GM23248 (cell line): Measurements from ENCODE around the gene MIP. TPM values are rescaled to one million over a fixed set of nuclear protein-coding genes. Genes with fewer than 3 reads are reported as not detected.
"Not testable (repeated sequence)": the region's sequence is repeated elsewhere in the genome, so short reads cannot be mapped to it uniquely, and the experiment has no call there.

Experiments
- DNase-seq: peaks from one replicate; pipeline ENCODE4 v3.0.0-alpha.2; 2015
- H2AFZ ChIP-seq: fragments of 200-600 bp; sonication (generic); 2 replicates; pipeline ENCODE4 v1.6.1; 2016; ENCODE audit warnings: antibody characterized with exemption
- H3F3A ChIP-seq: fragments of 200-600 bp; sonication (generic); 2 replicates; pipeline ENCODE4 v1.6.1; 2016; ENCODE audit warnings: mild to moderate bottlenecking, antibody characterized with exemption, mixed run types; ENCODE audit not compliant: insufficient read depth
- H3K27ac ChIP-seq: fragments of 200-600 bp; sonication (generic); 2 replicates; pipeline ENCODE4 v1.5.1; 2016; ENCODE audit warnings: mild to moderate bottlenecking
- H3K27me3 ChIP-seq: fragments of 200-600 bp; sonication (generic); replicated peaks from 2 replicates; pipeline ENCODE4 v1.6.1; 2016; ENCODE audit warnings: mild to moderate bottlenecking; ENCODE audit not compliant: insufficient read depth
- H3K36me3 ChIP-seq: fragments of 200-600 bp; sonication (generic); 2 replicates; pipeline ENCODE4 v1.6.1; 2016; ENCODE audit warnings: low read depth, mild to moderate bottlenecking
- H3K4me1 ChIP-seq: fragments of 200-600 bp; sonication (generic); 2 replicates; pipeline ENCODE4 v1.6.1; 2016; ENCODE audit warnings: mild to moderate bottlenecking; ENCODE audit not compliant: insufficient read depth
- H3K4me2 ChIP-seq: fragments of 200-600 bp; sonication (generic); one replicate; pipeline ENCODE4 v1.6.1; 2016; ENCODE audit warnings: mild to moderate bottlenecking; ENCODE audit not compliant: unreplicated experiment
- H3K4me3 ChIP-seq: fragments of 200-600 bp; sonication (generic); 2 replicates; pipeline ENCODE4 v1.5.1; 2016; ENCODE audit warnings: mild to moderate bottlenecking
- H3K79me2 ChIP-seq: fragments of 200-600 bp; sonication (generic); 2 replicates; pipeline ENCODE4 v1.6.1; 2016; ENCODE audit warnings: mild to moderate bottlenecking; ENCODE audit not compliant: insufficient read depth
- H3K9ac ChIP-seq: fragments of 200-600 bp; sonication (generic); 2 replicates; pipeline ENCODE4 v1.6.1; 2016; ENCODE audit warnings: mild to moderate bottlenecking
- H3K9me2 ChIP-seq: fragments of 200-600 bp; sonication (generic); 2 replicates; pipeline ENCODE4 v1.6.1; 2016; ENCODE audit warnings: mixed run types, mild to moderate bottlenecking, moderate library complexity; ENCODE audit not compliant: insufficient read depth
- H3K9me3 ChIP-seq: fragments of 200-600 bp; sonication (generic); one replicate; pipeline ENCODE4 v1.6.1; 2017; ENCODE audit warnings: low read depth
- H4K20me1 ChIP-seq: fragments of 200-600 bp; sonication (generic); 2 replicates; pipeline ENCODE4 v1.6.0; 2016; ENCODE audit not compliant: insufficient read depth
- EZH2 ChIP-seq: fragments of 200-600 bp; sonication (generic); IDR thresholded peaks from 2 replicates; pipeline ENCODE4 v1.6.1; 2018; ENCODE audit warnings: antibody characterized with exemption, mild to moderate bottlenecking; ENCODE audit not compliant: insufficient read depth, poor library complexity, severe bottlenecking
- EZH2phosphoT487 ChIP-seq: fragments of 200-600 bp; sonication (generic); IDR thresholded peaks from 2 replicates; pipeline ENCODE4 v1.6.1; 2018; ENCODE audit warnings: antibody characterized with exemption, moderate library complexity, mild to moderate bottlenecking, low read depth; ENCODE audit not compliant: insufficient read depth
- WGBS, 2 experiments: methylation state at CpG; one replicate each; pipeline ENCODE4 v1.1.6; 2015 to 2017; ENCODE audit warnings: low lambda C conversion rate in 2 of 2, low coverage in 1 of 2; ENCODE audit errors: missing lambda C conversion rate in 2 of 2; 5-methylcytosine and 5-hydroxymethylcytosine counted together
- in situ Hi-C: fragments of 300-500 bp; cut with MboI; formaldehyde crosslinking; loops from 2 replicates; pipeline ENCODE4 v1.15.0; 2020
- polyA plus RNA-seq: library from polyadenylated mRNA; unstranded; fragments of >200 nt; fragmentation: Nextera tagmentation; extraction: Ambion mirVana; gene quantifications from 2 replicates; pipeline ENCODE4 v1.2.1, GENCODE V29; 2016
- total RNA-seq: library from RNA; depleted of rRNA; stranded (reverse); fragments of >200 nt; shearing (Covaris generic); gene quantifications from 2 replicates; pipeline ENCODE4 v1.2.3, GENCODE V29; 2014

Gene MIP
- total and polyA plus RNA-seq, 2 experiments from 2014 or later: not detected

GRCh38 chr12:56493409-56494105, 39.1 kb upstream of the MIP start:
- H3K9ac ChIP-seq, H3K4me1 ChIP-seq, H3K79me2 ChIP-seq, H3K4me3 ChIP-seq, H3K9me2 ChIP-seq, H3K4me2 ChIP-seq, H3K27ac ChIP-seq, H3F3A ChIP-seq, in situ Hi-C loops, H4K20me1 ChIP-seq, H3K36me3 ChIP-seq, H3K9me3 ChIP-seq, DNase-seq, H2AFZ ChIP-seq: not testable (repeated sequence)
- peaks cover 21% of the 10 kb centered on the region for H3K27me3 ChIP-seq
- WGBS, 2 experiments: 85 to 90% methylated on average over 16 to 23 of the region's 31 CpGs

DNA sequence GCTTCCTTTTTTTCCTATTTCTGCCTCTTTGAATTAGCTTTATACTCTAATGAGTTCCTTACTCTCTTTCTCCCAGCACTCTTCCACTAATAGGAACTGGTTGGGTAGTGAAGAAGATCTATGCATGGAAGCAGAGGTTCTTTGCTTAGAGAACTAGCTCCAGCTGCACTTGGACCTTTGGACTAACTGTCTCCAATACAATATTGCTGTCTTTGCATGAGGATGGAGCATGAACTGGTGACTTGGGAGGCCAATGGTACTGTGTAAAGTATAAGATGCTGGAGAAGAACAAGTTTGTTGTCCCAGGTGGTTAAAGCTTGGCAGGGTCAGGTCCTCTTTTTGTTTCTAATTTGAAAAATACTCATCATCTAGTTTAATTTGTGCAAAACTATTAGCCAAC, 35.9 kb upstream of the MIP start:
- Histone ChIP-seq H3K4me1 (no peaks in the 10 kb centered on the region), H2AFZ (no peak overlapping the region), H3K9ac (no peak overlapping the region), H3K9me2 (no peaks in the 10 kb centered on the region), H3K4me2 (no peak overlapping the region), H3K27ac (no peak overlapping the region), H3K9me3 (no peaks in the 10 kb centered on the region), H3K4me3 (no peak overlapping the region), H3K79me2 (no peaks in the 10 kb centered on the region), H3K27me3 (peaks cover 21% of the 10 kb centered on the region), H3K36me3 (no peaks in the 10 kb centered on the region), H4K20me1 (no peaks in the 10 kb centered on the region), H3F3A (no peaks in the 10 kb centered on the region)
- no peak for DNase-seq
- TF ChIP-seq EZH2: no peak
- TF ChIP-seq EZH2phosphoT487: no peak
- in situ Hi-C loops: no loop called here

- TF ChIP-seq EZH2 (no peak), EZH2phosphoT487 (no peak)
- in situ Hi-C loops: no loop called here
- no peaks in the 10 kb centered on the region; the same call in 1 of the 2 replicates for H3F3A ChIP-seq
- H2AFZ ChIP-seq: peak within 1 kb of the TSS; percentile 79
- H3K79me2 ChIP-seq: no peaks in the 10 kb centered on the region
- H3K27ac ChIP-seq: no peak within 1 kb of the TSS
- H3K4me2 ChIP-seq: peak within 1 kb of the TSS; percentile 81
- no peaks in the 10 kb centered on the region for H3K36me3 ChIP-seq
- 23 to 28% methylated on average over 51 to 59 of the region's 59 CpGs for WGBS, 2 experiments
- peak; percentile 85 for DNase-seq
- no peaks in the 10 kb centered on the region for H4K20me1 ChIP-seq
- H3K9me2 ChIP-seq: no peaks in the 10 kb centered on the region
- peak within 1 kb of the TSS; percentile 69 for H3K4me3 ChIP-seq
- no peaks in the 10 kb centered on the region for H3K4me1 ChIP-seq
- H3K9ac ChIP-seq: 0 out of 2 replicates have a peak within 1 kb of the TSS, but pooled peaks have one; percentile 9
- peaks cover 21% of the 10 kb centered on the region for H3K27me3 ChIP-seq
- H3K9me3 ChIP-seq: no peaks in the 10 kb centered on the region
Observed at GRCh38 chr12:56488041-56488955, 33.8 kb upstream of the MIP start, which contains the start of gene GLS2. Gene GLS2 (minus strand): TSS chr12:56488161. CDS start chr12:56488118, 43 bp downstream.

DNA sequence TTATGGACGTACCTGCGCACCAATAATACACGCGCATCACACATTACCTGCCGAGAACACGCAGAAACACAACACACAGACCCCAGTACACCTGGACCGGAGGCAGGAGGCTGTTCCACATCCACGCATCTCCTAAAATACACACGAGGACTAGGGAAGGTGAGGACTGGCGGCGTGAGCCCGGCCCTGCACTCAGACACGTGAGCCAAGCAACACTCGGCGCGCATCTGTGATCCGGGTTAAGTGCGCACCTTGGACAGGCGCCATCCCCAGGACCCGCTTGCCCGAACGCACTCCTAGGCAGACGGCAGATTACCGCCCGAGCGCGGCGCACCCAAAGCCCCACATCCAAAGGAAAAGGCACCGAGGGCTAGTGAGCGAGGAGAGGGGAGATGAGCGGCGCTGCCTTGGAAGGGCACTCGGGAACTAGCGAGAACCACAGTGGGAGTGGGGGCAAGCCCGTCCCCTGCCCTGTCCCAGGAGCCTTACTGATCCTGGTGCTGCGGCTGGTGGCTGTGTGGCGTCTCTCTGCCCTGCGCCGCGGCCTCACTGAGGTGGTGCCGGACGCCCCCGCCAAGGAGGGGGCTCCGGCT, 33.1 kb upstream of the MIP start:
- WGBS, 2 experiments: 4 to 7% methylated on average over 39 to 41 of the region's 44 CpGs
- in situ Hi-C loops: no loop called here
- Histone ChIP-seq H3K4me2 (peak overlapping the region; percentile 81), H3K9me2 (no peaks in the 10 kb centered on the region), H2AFZ (peak overlapping the region; percentile 79), H3K4me1 (no peaks in the 10 kb centered on the region), H3K36me3 (no peaks in the 10 kb centered on the region), H3K27me3 (peaks cover 17% of the 10 kb centered on the region), H3K79me2 (no peaks in the 10 kb centered on the region), H3K9me3 (no peaks in the 10 kb centered on the region), H3K4me3 (peak overlapping the region; percentile 69), H3K27ac (no peak overlapping the region), H4K20me1 (no peaks in the 10 kb centered on the region), H3K9ac (0 out of 2 replicates have a peak overlapping the region, but pooled peaks have one; percentile 9), H3F3A (no peaks in the 10 kb centered on the region; the same call in 1 of the 2 replicates)
- TF ChIP-seq EZH2phosphoT487 (no peak), EZH2 (no peak)
- peak; percentile 48 for DNase-seq
